ENCODE data around the gene SDK2. TPM values are rescaled to one million over a fixed set of nuclear protein-coding genes. Genes with fewer than 3 reads are reported as not detected.
A peak's percentile ranks its signal among the peaks of the same experiment; 100 is the strongest.

SDK2 gene
- total RNA-seq, 6 experiments from 2014 or later, result 0.11 to 0.46 (median 0.25) TPM

- ATAC-seq (no peak), DNase-seq (no peak)
- Histone ChIP-seq H3K27ac (no peak overlapping the region), H3K27me3 (no peaks in the 10 kb centered on the region), H3K36me3 (no peaks in the 10 kb centered on the region), H3K4me1 (no peaks in the 10 kb centered on the region), H3K9me3 (no peaks in the 10 kb centered on the region), H3K4me3 (no peak overlapping the region)
- WGBS (ENCODE audit: insufficient coverage, low coverage, low lambda C conversion rate, missing lambda C conversion rate), result no CpG with 5 or more reads among the region's 7 CpGs
- intact Hi-C loops (cut with DNase I), result no loop called here
- TF ChIP-seq POLR2A (IDR thresholded peaks at IDR 0.05), result no peak
- no peak for TF ChIP-seq CTCF (IDR thresholded peaks at IDR 0.05)
Measured at GRCh38 chr17:73595931-73596330, 48.3 kb downstream of the SDK2 start.

GRCh38 chr17:73595479-73595878, 48.8 kb downstream of the SDK2 start:
- DNase-seq (no peak), ATAC-seq (peak in 3 of 4 donors; percentile 7 to 33 (median 24))
- H3K4me1 ChIP-seq, result no peaks in the 10 kb centered on the region
- intact Hi-C loops (cut with DNase I), result no loop called here
- TF ChIP-seq CTCF (IDR thresholded peaks at IDR 0.05) (peak; percentile 10 to 27 (median 21)), POLR2A (IDR thresholded peaks at IDR 0.05) (no peak)
- H3K27me3 ChIP-seq, result no peaks in the 10 kb centered on the region
- H3K4me3 ChIP-seq, result no peak overlapping the region
- H3K27ac ChIP-seq, result no peak overlapping the region
- H3K9me3 ChIP-seq, result no peaks in the 10 kb centered on the region
- WGBS (ENCODE audit: insufficient coverage, low coverage, low lambda C conversion rate, missing lambda C conversion rate), result no CpG with 5 or more reads among the region's 6 CpGs
- H3K36me3 ChIP-seq, result no peaks in the 10 kb centered on the region

- H3K27ac ChIP-seq, result no peak overlapping the region
- H3K36me3 ChIP-seq, result no peaks in the 10 kb centered on the region
- intact Hi-C loops (cut with DNase I), result no loop called here
- no peak for TF ChIP-seq CTCF (IDR thresholded peaks at IDR 0.05)
- no peak for TF ChIP-seq POLR2A (IDR thresholded peaks at IDR 0.05)
- no peaks in the 10 kb centered on the region for H3K4me1 ChIP-seq
- H3K4me3 ChIP-seq, result no peak overlapping the region
- H3K27me3 ChIP-seq, result no peaks in the 10 kb centered on the region
- H3K9me3 ChIP-seq, result no peaks in the 10 kb centered on the region
- WGBS (ENCODE audit: insufficient coverage, low coverage, low lambda C conversion rate, missing lambda C conversion rate), result 57% methylated on average over 3 of the region's 6 CpGs
- ATAC-seq, result no peak
- DNase-seq, result no peak
Measured at GRCh38 chr17:73595068-73595467, 49.2 kb downstream of the SDK2 start.

- H3K9me3 ChIP-seq, result no peaks in the 10 kb centered on the region
- H3K27ac ChIP-seq, result no peak overlapping the region
- DNase-seq (no peak), ATAC-seq (no peak)
- intact Hi-C loops (cut with DNase I), result no loop called here
- no peak overlapping the region for H3K4me3 ChIP-seq
- TF ChIP-seq CTCF (IDR thresholded peaks at IDR 0.05) (no peak), POLR2A (IDR thresholded peaks at IDR 0.05) (no peak)
- H3K27me3 ChIP-seq, result no peaks in the 10 kb centered on the region
- no peaks in the 10 kb centered on the region for H3K4me1 ChIP-seq
- WGBS (ENCODE audit: insufficient coverage, low coverage, low lambda C conversion rate, missing lambda C conversion rate), result 30% methylated on average over 1 of the region's 1 CpG
- no peaks in the 10 kb centered on the region for H3K36me3 ChIP-seq
Measured at GRCh38 chr17:73594598-73594997, 49.6 kb downstream of the SDK2 start.

GRCh38 chr17:73594025-73594424, 50.2 kb downstream of the SDK2 start:
- Histone ChIP-seq H3K4me1 (no peaks in the 10 kb centered on the region), H3K9me3 (no peaks in the 10 kb centered on the region), H3K27me3 (no peaks in the 10 kb centered on the region), H3K27ac (no peak overlapping the region), H3K4me3 (no peak overlapping the region), H3K36me3 (no peaks in the 10 kb centered on the region)
- no peak for TF ChIP-seq POLR2A (IDR thresholded peaks at IDR 0.05)
- no peak for TF ChIP-seq CTCF (IDR thresholded peaks at IDR 0.05)
- intact Hi-C loops (cut with DNase I), result no loop called here
- WGBS (ENCODE audit: insufficient coverage, low coverage, low lambda C conversion rate, missing lambda C conversion rate), result 36% methylated on average over 4 of the region's 7 CpGs
- DNase-seq (no peak), ATAC-seq (no peak)

All from right lobe of liver (tissue), 6 donors.